WTC11 (cell line): Measurements from ENCODE around the gene HECW1. TPM values are rescaled to one million over a fixed set of nuclear protein-coding genes. Genes with fewer than 3 reads are reported as not detected.

ENCODE experiments used
- ATAC-seq: fragments of 200-7000 bp; cut with Tn5 transposase; 2 replicates; pipeline ENCODE4 v1.10.0; 2021; ENCODE audit warnings: mild to moderate bottlenecking, moderate library complexity
- CTCF ChIA-PET: fragments of 300-600 bp; sonication (Branson Sonifier 250); formaldehyde crosslinking; loops from one replicate; lab custom pipeline; 2021; ENCODE audit warnings: antibody characterized with exemption; lab: Charles Lee
- POLR2A ChIA-PET: fragments of 350-600 bp; sonication (Branson Sonifier 250); formaldehyde crosslinking; loops from one replicate; lab custom pipeline; 2021; ENCODE audit warnings: antibody characterized with exemption; lab: Charles Lee
- DNase-seq: peaks from one replicate; pipeline ENCODE4 v3.0.0; 2021; ENCODE audit warnings: low spot score
- H3K27ac Mint-ChIP-seq: 2 replicates; pipeline ENCODE4 v1.8.0; 2021; ENCODE audit warnings: mixed read lengths
- H3K27me3 Mint-ChIP-seq: 2 replicates; pipeline ENCODE4 v1.8.0; 2021; ENCODE audit warnings: low read depth, mild to moderate bottlenecking, moderate library complexity, mixed read lengths
- H3K36me3 Mint-ChIP-seq: 2 replicates; pipeline ENCODE4 v1.8.0; 2021; ENCODE audit warnings: mixed read lengths
- H3K4me1 Mint-ChIP-seq: 2 replicates; pipeline ENCODE4 v1.8.0; 2022; ENCODE audit warnings: mixed read lengths
- H3K4me3 Mint-ChIP-seq: 2 replicates; pipeline ENCODE4 v1.8.0; 2021; ENCODE audit warnings: mild to moderate bottlenecking, moderate library complexity, mixed read lengths
- H3K9me3 Mint-ChIP-seq: 2 replicates; pipeline ENCODE4 v1.8.0; 2021; ENCODE audit warnings: mixed read lengths
- CREM ChIP-seq: sonication (generic); formaldehyde crosslinking; IDR thresholded peaks from 2 replicates; pipeline ENCODE4 v1.8.1; 2022; ENCODE audit warnings: mild to moderate bottlenecking, missing genetic modification reagents, moderate library complexity
- E2F5 ChIP-seq: sonication (generic); formaldehyde crosslinking; IDR thresholded peaks from 2 replicates; pipeline ENCODE4 v1.8.1; 2022; ENCODE audit warnings: mild to moderate bottlenecking, moderate library complexity, missing genetic modification reagents
- ESRRA ChIP-seq: sonication (generic); formaldehyde crosslinking; IDR thresholded peaks from 2 replicates; pipeline ENCODE4 v1.8.1; 2022; ENCODE audit warnings: mild to moderate bottlenecking, missing genetic modification reagents, borderline replicate concordance
- FOXJ3 ChIP-seq: sonication (generic); formaldehyde crosslinking; IDR thresholded peaks from 2 replicates; pipeline ENCODE4 v1.9.0; 2021; ENCODE audit warnings: missing genetic modification reagents, mild to moderate bottlenecking, borderline replicate concordance
- FOXP1 ChIP-seq: sonication (generic); formaldehyde crosslinking; IDR thresholded peaks from 2 replicates; pipeline ENCODE4 v1.8.0; 2022; ENCODE audit warnings: missing genetic modification reagents, mild to moderate bottlenecking, moderate library complexity, borderline replicate concordance
- GRHL2 ChIP-seq: fragments of 250-450 bp; sonication (Bioruptor Pico); IDR thresholded peaks from 2 replicates; pipeline ENCODE4 v1.8.0; 2022; ENCODE audit warnings: mild to moderate bottlenecking, moderate library complexity; ENCODE audit not compliant: insufficient replicate concordance, severe bottlenecking
- HMGA2 ChIP-seq: fragments of 250-450 bp; sonication (Bioruptor Pico); IDR thresholded peaks from 2 replicates; pipeline ENCODE4 v1.4.0; 2021; ENCODE audit warnings: mild to moderate bottlenecking, moderate library complexity
- HMGXB4 ChIP-seq: sonication (generic); formaldehyde crosslinking; IDR thresholded peaks from 2 replicates; pipeline ENCODE4 v1.8.1; 2023; ENCODE audit warnings: mild to moderate bottlenecking, moderate library complexity, missing genetic modification reagents
- JUN ChIP-seq: sonication (generic); formaldehyde crosslinking; IDR thresholded peaks from 2 replicates; pipeline ENCODE4 v1.8.0; 2023; ENCODE audit warnings: mild to moderate bottlenecking, missing genetic modification reagents
- MLX ChIP-seq: sonication (generic); formaldehyde crosslinking; IDR thresholded peaks from 2 replicates; pipeline ENCODE4 v1.8.1; 2023; ENCODE audit warnings: mild to moderate bottlenecking, missing genetic modification reagents, moderate library complexity
- PREB ChIP-seq: sonication (generic); formaldehyde crosslinking; IDR thresholded peaks from 2 replicates; pipeline ENCODE4 v1.8.1; 2022; ENCODE audit warnings: mild to moderate bottlenecking, missing genetic modification reagents, moderate library complexity, borderline replicate concordance
- SMAD3 ChIP-seq: sonication (generic); formaldehyde crosslinking; IDR thresholded peaks from 2 replicates; pipeline ENCODE4 v1.8.0; 2022; ENCODE audit warnings: missing genetic modification reagents, mild to moderate bottlenecking, borderline replicate concordance
- TEAD1 ChIP-seq: sonication (generic); formaldehyde crosslinking; IDR thresholded peaks from 2 replicates; pipeline ENCODE4 v1.8.0; 2022; ENCODE audit warnings: mild to moderate bottlenecking, missing genetic modification reagents
- TEAD4 ChIP-seq: sonication (generic); formaldehyde crosslinking; IDR thresholded peaks from 2 replicates; pipeline ENCODE4 v1.8.0; 2022; ENCODE audit warnings: mild to moderate bottlenecking, missing genetic modification reagents
- ZBTB21 ChIP-seq: sonication (generic); formaldehyde crosslinking; IDR thresholded peaks from 2 replicates; pipeline ENCODE4 v1.8.1; 2023; ENCODE audit warnings: mild to moderate bottlenecking, missing genetic modification reagents, borderline replicate concordance
- ZNF121 ChIP-seq: sonication (generic); formaldehyde crosslinking; IDR thresholded peaks from 2 replicates; pipeline ENCODE4 v1.8.0; 2023; ENCODE audit warnings: missing genetic modification reagents
- ZNF138 ChIP-seq: sonication (generic); formaldehyde crosslinking; conservative IDR thresholded peaks from 2 replicates; pipeline ENCODE4 v1.8.1; 2022; ENCODE audit warnings: mild to moderate bottlenecking, moderate library complexity, missing genetic modification reagents
- ZNF232 ChIP-seq: sonication (generic); formaldehyde crosslinking; IDR thresholded peaks from 2 replicates; pipeline ENCODE4 v1.8.0; 2022; ENCODE audit warnings: mild to moderate bottlenecking, missing genetic modification reagents
- ZNF281 ChIP-seq: sonication (generic); formaldehyde crosslinking; IDR thresholded peaks from 2 replicates; pipeline ENCODE4 v1.8.0; 2023; ENCODE audit warnings: mild to moderate bottlenecking, missing genetic modification reagents
- ZNF423 ChIP-seq: fragments of 250-450 bp; sonication (Bioruptor Pico); IDR thresholded peaks from 2 replicates; pipeline ENCODE4 v2.1.2; 2022; ENCODE audit warnings: mild to moderate bottlenecking, moderate library complexity
- total RNA-seq: library from RNA; stranded (reverse); gene quantifications from 3 replicates; pipeline ENCODE4 v1.2.3, GENCODE V29; 2021
- TF ChIP-seq, protein P1 (sequence below): fragments of 250-450 bp; sonication (Bioruptor Pico); IDR thresholded peaks from 2 replicates; pipeline ENCODE4 v1.9.0; 2021; ENCODE audit warnings: moderate library complexity, mild to moderate bottlenecking, inconsistent platforms, borderline replicate concordance
- TF ChIP-seq, protein P2 (sequence below): fragments of 200-600 bp; IDR thresholded peaks from 2 replicates; pipeline ENCODE4 v1.8.0; 2022; ENCODE audit warnings: antibody characterized with exemption
- TF ChIP-seq, protein P3 (sequence below): sonication (generic); formaldehyde crosslinking; IDR thresholded peaks from 2 replicates; pipeline ENCODE4 v1.8.1; 2022; ENCODE audit warnings: low read depth, missing genetic modification reagents, borderline replicate concordance
- TF ChIP-seq, protein P4 (sequence below): fragments of 250-450 bp; sonication (Bioruptor Pico); IDR thresholded peaks from 2 replicates; pipeline ENCODE4 v1.8.0; 2021; ENCODE audit warnings: mild to moderate bottlenecking

Gene HECW1
- total RNA-seq, 1 experiment from 2014 or later: 6.1 TPM

- Mint-ChIP-seq H3K27ac (peak overlapping the region; percentile 95), H3K36me3 (peaks cover 4% of the 10 kb centered on the region), H3K4me3 (no peak overlapping the region), H3K4me1 (peaks cover 44% of the 10 kb centered on the region), H3K27me3 (peaks cover 13% of the 10 kb centered on the region), H3K9me3 (peaks cover 6% of the 10 kb centered on the region)
- POLR2A ChIA-PET: interaction anchor here (0.9 to 1.5 kb wide), 3 partner anchors 37 to 177 kb away, joined by 3 to 4 read pairs (median 4); partner anchors contain the start of gene PSMA2
- CTCF ChIA-PET: interaction anchor here (0.6 to 2.6 kb wide), 54 partner anchors 10 to 591 kb away, joined by 3 to 36 read pairs (median 4); partner anchors contain the start of genes MRPL32, PSMA2 and STK17A
- ATAC-seq (peak; percentile 83), DNase-seq (peak; percentile 93)
- TF ChIP-seq, protein P1, sequence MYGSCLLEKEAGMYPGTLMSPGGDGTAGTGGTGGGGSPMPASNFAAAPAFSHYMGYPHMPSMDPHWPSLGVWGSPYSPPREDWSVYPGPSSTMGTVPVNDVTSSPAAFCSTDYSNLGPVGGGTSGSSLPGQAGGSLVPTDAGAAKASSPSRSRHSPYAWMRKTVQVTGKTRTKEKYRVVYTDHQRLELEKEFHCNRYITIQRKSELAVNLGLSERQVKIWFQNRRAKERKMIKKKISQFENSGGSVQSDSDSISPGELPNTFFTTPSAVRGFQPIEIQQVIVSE: no peak
- TF ChIP-seq E2F5 (CRISPR knock-in tag): no peak
- no peak for TF ChIP-seq ZNF232 (CRISPR knock-in tag)
- no peak for TF ChIP-seq PREB (CRISPR knock-in tag)
- TF ChIP-seq ZBTB21 (CRISPR knock-in tag): no peak
- TF ChIP-seq ZNF423 (CRISPR knock-in tag): no peak
- no peak for TF ChIP-seq HMGXB4 (CRISPR knock-in tag)
- 0 out of 2 replicates have a peak, but pooled peaks have one; percentile 26 for TF ChIP-seq TEAD1
- TF ChIP-seq ESRRA (CRISPR knock-in tag): no peak
- TF ChIP-seq CREM (CRISPR knock-in tag): no peak
- no peak for TF ChIP-seq FOXP1 (CRISPR knock-in tag)
- TF ChIP-seq, protein P2, sequence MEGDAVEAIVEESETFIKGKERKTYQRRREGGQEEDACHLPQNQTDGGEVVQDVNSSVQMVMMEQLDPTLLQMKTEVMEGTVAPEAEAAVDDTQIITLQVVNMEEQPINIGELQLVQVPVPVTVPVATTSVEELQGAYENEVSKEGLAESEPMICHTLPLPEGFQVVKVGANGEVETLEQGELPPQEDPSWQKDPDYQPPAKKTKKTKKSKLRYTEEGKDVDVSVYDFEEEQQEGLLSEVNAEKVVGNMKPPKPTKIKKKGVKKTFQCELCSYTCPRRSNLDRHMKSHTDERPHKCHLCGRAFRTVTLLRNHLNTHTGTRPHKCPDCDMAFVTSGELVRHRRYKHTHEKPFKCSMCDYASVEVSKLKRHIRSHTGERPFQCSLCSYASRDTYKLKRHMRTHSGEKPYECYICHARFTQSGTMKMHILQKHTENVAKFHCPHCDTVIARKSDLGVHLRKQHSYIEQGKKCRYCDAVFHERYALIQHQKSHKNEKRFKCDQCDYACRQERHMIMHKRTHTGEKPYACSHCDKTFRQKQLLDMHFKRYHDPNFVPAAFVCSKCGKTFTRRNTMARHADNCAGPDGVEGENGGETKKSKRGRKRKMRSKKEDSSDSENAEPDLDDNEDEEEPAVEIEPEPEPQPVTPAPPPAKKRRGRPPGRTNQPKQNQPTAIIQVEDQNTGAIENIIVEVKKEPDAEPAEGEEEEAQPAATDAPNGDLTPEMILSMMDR: peak; percentile 84
- TF ChIP-seq ZNF121 (CRISPR knock-in tag): peak; percentile 30; the same call in 1 of the 2 replicates
- TF ChIP-seq ZNF281 (CRISPR knock-in tag): no peak
- no peak for TF ChIP-seq TEAD4 (CRISPR knock-in tag)
- TF ChIP-seq, protein P3, sequence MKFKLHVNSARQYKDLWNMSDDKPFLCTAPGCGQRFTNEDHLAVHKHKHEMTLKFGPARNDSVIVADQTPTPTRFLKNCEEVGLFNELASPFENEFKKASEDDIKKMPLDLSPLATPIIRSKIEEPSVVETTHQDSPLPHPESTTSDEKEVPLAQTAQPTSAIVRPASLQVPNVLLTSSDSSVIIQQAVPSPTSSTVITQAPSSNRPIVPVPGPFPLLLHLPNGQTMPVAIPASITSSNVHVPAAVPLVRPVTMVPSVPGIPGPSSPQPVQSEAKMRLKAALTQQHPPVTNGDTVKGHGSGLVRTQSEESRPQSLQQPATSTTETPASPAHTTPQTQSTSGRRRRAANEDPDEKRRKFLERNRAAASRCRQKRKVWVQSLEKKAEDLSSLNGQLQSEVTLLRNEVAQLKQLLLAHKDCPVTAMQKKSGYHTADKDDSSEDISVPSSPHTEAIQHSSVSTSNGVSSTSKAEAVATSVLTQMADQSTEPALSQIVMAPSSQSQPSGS (CRISPR knock-in tag): no peak
- TF ChIP-seq GRHL2: no peak
- TF ChIP-seq, protein P4, sequence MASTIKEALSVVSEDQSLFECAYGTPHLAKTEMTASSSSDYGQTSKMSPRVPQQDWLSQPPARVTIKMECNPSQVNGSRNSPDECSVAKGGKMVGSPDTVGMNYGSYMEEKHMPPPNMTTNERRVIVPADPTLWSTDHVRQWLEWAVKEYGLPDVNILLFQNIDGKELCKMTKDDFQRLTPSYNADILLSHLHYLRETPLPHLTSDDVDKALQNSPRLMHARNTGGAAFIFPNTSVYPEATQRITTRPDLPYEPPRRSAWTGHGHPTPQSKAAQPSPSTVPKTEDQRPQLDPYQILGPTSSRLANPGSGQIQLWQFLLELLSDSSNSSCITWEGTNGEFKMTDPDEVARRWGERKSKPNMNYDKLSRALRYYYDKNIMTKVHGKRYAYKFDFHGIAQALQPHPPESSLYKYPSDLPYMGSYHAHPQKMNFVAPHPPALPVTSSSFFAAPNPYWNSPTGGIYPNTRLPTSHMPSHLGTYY (CRISPR knock-in tag): no peak
- TF ChIP-seq HMGA2 (CRISPR knock-in tag): no peak
- TF ChIP-seq SMAD3: no peak
- no peak for TF ChIP-seq FOXJ3 (CRISPR knock-in tag)
- no peak for TF ChIP-seq ZNF138 (CRISPR knock-in tag)
- no peak for TF ChIP-seq MLX
- no peak for TF ChIP-seq JUN (CRISPR knock-in tag)
These were observed 4.0 kb upstream of the HECW1 start for GRCh38 chr7:43108255-43109011.
